ENCODE data around the gene SEC16A. TPM values are rescaled to one million over a fixed set of nuclear protein-coding genes. Genes with fewer than 3 reads are reported as not detected.

The SEC16A gene
- total RNA-seq, 1 donor from 2014 or later = 66.1 TPM

DNA sequence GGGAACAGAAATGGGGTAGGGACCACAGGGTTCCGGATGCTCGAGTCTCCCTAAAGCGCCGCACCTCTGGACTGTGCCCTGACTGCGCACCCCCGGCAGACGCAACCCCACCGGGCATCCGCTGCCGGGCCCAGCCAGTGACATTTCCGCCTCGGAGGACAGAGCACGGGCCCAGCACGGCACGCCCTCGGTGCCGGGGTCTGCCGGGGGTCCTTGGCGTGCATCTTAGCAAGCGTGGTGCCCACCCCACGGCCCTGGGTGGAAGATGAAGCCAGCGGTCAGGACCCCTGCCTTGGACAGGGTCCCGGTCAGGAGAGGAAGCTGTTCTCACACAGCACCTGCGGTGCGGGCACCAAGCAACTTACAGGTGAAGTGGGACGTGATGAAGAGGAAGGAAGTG, 50.2 kb downstream of the SEC16A start:
- TF ChIP-seq, protein P1, sequence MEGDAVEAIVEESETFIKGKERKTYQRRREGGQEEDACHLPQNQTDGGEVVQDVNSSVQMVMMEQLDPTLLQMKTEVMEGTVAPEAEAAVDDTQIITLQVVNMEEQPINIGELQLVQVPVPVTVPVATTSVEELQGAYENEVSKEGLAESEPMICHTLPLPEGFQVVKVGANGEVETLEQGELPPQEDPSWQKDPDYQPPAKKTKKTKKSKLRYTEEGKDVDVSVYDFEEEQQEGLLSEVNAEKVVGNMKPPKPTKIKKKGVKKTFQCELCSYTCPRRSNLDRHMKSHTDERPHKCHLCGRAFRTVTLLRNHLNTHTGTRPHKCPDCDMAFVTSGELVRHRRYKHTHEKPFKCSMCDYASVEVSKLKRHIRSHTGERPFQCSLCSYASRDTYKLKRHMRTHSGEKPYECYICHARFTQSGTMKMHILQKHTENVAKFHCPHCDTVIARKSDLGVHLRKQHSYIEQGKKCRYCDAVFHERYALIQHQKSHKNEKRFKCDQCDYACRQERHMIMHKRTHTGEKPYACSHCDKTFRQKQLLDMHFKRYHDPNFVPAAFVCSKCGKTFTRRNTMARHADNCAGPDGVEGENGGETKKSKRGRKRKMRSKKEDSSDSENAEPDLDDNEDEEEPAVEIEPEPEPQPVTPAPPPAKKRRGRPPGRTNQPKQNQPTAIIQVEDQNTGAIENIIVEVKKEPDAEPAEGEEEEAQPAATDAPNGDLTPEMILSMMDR (IDR thresholded peaks at IDR 0.05) = no peak
- Histone ChIP-seq H3K4me1 (peaks cover 2 to 4% of the 10 kb centered on the region in 2 donors), H3K27ac (no peak overlapping the region), H3K36me3 (peaks cover 24 to 37% of the 10 kb centered on the region in 2 donors), H3K9me3 (no peaks in the 10 kb centered on the region), H3K27me3 (no peaks in the 10 kb centered on the region), H3K4me3 (no peak overlapping the region)
- no peak for DNase-seq (ENCODE audit: low spot score in 2 of 2)
- intact Hi-C loops (cut with DNase I) = no loop called here

DNA sequence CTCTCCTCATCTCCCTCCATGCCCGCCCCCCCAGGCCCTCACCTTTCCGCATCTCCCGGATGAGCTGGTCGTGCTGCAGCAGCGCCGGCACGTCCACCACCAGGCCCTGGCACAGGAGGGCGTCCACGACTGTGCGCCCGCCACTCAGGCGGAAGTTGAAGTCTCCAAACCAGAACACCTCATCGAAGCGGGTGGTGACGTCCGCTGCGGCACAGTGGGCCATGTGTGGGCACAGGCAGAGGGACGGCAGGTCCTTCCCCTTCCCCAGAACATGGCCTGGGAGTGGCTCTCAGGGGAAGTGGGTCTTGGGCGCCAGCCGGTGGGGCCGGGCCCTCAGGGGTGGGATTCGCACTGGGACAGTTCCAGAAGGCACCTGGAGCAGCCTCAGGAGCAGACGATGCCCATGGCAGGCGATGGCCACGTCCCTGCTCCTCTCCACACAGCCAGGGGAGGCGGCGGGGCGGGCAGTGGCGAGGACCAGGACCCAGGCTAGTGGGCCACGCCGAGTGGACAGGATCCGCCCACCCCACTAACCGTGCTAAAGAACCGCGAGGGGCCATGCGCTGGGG, 51.0 kb downstream of the SEC16A start:
- no peaks in the 10 kb centered on the region for H3K4me1 ChIP-seq
- no peaks in the 10 kb centered on the region for H3K27me3 ChIP-seq
- TF ChIP-seq, protein P1 (IDR thresholded peaks at IDR 0.05) = no peak
- H3K27ac ChIP-seq = no peak overlapping the region
- no peak for DNase-seq (ENCODE audit: low spot score in 2 of 2)
- intact Hi-C loops (cut with DNase I) = no loop called here
- no peaks in the 10 kb centered on the region for H3K9me3 ChIP-seq
- no peak overlapping the region for H3K4me3 ChIP-seq
- peaks cover 24 to 37% of the 10 kb centered on the region in 2 donors for H3K36me3 ChIP-seq

DNA sequence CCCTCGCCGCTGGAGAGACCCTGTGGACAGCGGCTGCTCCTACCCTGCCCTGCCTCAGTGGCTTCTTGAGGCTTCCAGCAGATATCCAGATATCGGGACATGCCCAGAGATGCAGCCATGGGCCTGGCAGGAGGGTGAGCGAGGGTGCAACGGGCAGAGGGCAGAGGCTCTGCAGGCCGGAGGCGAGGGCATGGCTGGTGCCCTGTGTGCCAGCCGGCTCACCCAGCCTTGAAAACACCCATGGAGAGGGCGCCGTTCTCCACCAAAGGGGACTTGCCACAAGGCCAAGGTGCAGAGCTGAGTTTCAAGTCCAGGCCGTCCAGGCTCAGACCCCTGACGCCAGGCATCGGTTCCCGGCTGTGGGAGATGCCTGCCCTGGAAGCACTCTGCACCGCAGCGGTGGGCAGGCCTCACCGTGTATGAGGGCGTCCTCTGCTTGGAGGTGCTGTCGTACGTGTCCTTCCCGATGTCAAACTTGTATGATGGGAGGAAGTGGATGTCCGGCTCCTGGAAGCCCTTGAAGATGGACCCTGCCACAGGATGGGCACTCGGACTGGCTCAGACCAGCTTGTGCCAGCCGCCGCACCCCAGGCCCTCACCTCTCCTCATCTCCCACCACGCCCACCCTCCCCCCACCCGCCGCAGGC, 52.1 kb downstream of the SEC16A start:
- no peaks in the 10 kb centered on the region for H3K9me3 ChIP-seq
- intact Hi-C loops (cut with DNase I) = no loop called here
- H3K4me3 ChIP-seq = no peak overlapping the region
- no peak for DNase-seq (ENCODE audit: low spot score in 2 of 2)
- TF ChIP-seq, protein P1 (IDR thresholded peaks at IDR 0.05) = no peak
- H3K4me1 ChIP-seq = no peaks in the 10 kb centered on the region
- no peak overlapping the region for H3K27ac ChIP-seq
- H3K27me3 ChIP-seq = no peaks in the 10 kb centered on the region
- H3K36me3 ChIP-seq = peaks cover 24 to 37% of the 10 kb centered on the region in 2 donors

DNA sequence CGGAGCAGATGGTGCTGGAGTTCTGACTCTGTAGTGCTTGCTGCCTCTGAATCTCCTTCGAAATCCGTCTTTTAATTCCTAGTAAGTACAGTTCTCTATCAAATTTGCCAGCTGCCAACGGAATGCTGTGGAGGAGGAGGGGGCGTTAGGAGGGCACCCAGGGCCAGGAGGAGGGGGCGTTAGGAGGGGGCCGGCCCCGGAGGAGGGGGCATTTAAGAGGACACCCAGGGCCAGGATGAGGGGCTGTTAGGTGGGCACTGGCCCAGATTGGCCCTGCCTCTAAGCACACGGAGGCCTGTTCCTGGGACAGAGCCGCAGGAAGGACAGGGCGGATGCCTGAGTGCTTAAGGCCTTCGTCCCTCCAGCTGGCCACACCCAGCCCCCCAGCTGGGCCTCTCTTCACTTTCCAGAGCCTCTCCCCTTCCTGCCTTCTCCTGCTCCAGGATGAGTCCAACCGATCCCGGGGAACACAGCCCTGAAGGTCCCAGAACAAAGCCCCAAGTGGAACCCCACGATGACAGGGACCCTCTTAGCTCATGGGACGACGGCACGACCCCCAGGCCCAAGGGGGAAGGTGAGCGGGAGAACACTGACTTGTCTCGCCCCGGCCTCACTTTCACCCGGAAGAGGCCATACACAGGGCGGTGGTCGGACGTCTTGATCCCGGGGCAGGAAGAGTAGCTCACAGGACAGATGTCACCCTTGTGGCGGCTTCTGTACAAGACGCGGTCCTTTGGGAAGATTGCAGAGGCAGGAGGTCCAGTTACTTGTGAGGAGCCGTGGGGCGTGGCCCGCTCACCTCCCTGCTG, 53.0 kb downstream of the SEC16A start:
- Histone ChIP-seq H3K4me1 (no peaks in the 10 kb centered on the region), H3K36me3 (peaks cover 24 to 33% of the 10 kb centered on the region in 2 donors), H3K27ac (no peak overlapping the region), H3K27me3 (no peaks in the 10 kb centered on the region), H3K4me3 (no peak overlapping the region), H3K9me3 (no peaks in the 10 kb centered on the region)
- DNase-seq (ENCODE audit: low spot score in 2 of 2) = no peak
- TF ChIP-seq, protein P1 (IDR thresholded peaks at IDR 0.05) = no peak
- intact Hi-C loops (cut with DNase I) = no loop called here

DNA sequence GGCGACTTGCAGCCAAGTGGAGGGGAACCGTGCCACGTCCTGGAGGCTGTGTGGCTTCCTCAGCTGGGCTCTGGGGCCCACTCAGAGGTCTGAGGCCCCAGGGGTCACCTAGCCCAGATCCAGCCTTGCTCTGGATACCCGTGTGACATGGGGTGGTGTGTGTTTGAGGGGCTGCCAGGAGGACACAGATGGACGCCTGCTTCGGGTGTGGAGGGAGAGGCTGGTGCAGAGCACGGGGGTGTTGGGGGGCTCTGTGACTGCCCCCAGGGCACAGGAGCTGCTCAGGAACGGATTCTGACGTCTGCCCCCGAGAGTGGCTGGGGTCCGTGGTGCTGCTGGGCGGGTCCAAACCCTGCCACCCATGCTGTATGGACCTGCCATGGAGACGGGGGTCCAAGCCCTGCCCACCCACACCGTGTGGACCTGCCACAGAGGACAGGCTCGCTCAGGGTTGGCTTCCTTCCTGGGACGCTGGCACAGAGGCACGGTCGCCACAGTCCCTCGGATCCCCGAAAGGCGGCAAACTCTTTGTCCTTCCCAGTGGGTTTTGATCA, 53.7 kb downstream of the SEC16A start:
- H3K9me3 ChIP-seq = no peaks in the 10 kb centered on the region
- no peaks in the 10 kb centered on the region for H3K4me1 ChIP-seq
- H3K27me3 ChIP-seq = no peaks in the 10 kb centered on the region
- TF ChIP-seq, protein P1 (IDR thresholded peaks at IDR 0.05) = no peak
- no peak for DNase-seq (ENCODE audit: low spot score in 2 of 2)
- H3K36me3 ChIP-seq = peaks cover 31 to 37% of the 10 kb centered on the region in 2 donors
- no peak overlapping the region for H3K4me3 ChIP-seq
- intact Hi-C loops (cut with DNase I) = no loop called here
- no peak overlapping the region for H3K27ac ChIP-seq
